Hepatocyte (in vitro differentiated cells): ENCODE data around the gene ECT2L.

Source experiments
- CTCF ChIP-seq: fragments of 200-600 bp; sonication (generic); IDR thresholded peaks from 2 replicates; pipeline ENCODE4 v1.5.1; 2016; ENCODE audit warnings: antibody characterized with exemption, mild to moderate bottlenecking; ENCODE audit not compliant: poor library complexity
- EZH2 ChIP-seq: fragments of 200-600 bp; sonication (generic); IDR thresholded peaks from 2 replicates; pipeline ENCODE4 v1.6.1; 2016; ENCODE audit warnings: antibody characterized with exemption, mild to moderate bottlenecking, borderline replicate concordance

GRCh38 chr6:138862456-138862855 is 66.6 kb downstream of the ECT2L start:
- TF ChIP-seq CTCF (no peak), EZH2 (no peak)
